Uterus (tissue), 4 donors: Measurements from ENCODE around the gene S100A11. TPM values are rescaled to one million over a fixed set of nuclear protein-coding genes. Genes with fewer than 3 reads are reported as not detected.

ENCODE experiments used
- DNase-seq, 2 donors: peaks; one replicate each; pipeline ENCODE4 v3.0.0-alpha.2; 2019 to 2020
- H3K27ac ChIP-seq, 2 donors: fragments of 200-600 bp; sonication (generic); 1 replicate in 1 of 2; 2 replicates in 1 of 2; pipeline ENCODE4 v1.5.1; 2016 to 2018
- H3K27me3 ChIP-seq, 2 donors: fragments of 200-600 bp; sonication (generic); one replicate each; pipeline ENCODE4 v1.5.1; 2018 to 2019; ENCODE audit warnings: control low read depth in 1 of 2
- H3K36me3 ChIP-seq, 2 donors: fragments of 200-600 bp; sonication (generic); one replicate each; pipeline ENCODE4 v1.5.1; 2019; ENCODE audit warnings: control low read depth in 1 of 2
- H3K4me1 ChIP-seq, 2 donors: fragments of 200-600 bp; sonication (generic); one replicate each; pipeline ENCODE4 v1.5.1; 2018 to 2019; ENCODE audit warnings: control low read depth in 1 of 2
- H3K4me3 ChIP-seq, 2 donors: fragments of 200-600 bp; sonication (generic); 1 replicate in 1 of 2; 2 replicates in 1 of 2; pipeline ENCODE4 v1.5.1; 2018 to 2019; ENCODE audit warnings: mild to moderate bottlenecking in 1 of 2
- H3K9me3 ChIP-seq, 2 donors: fragments of 200-600 bp; sonication (generic); one replicate each; pipeline ENCODE4 v1.5.1; 2019; ENCODE audit warnings: control low read depth in 1 of 2
- CTCF ChIP-seq, 4 experiments: fragments of 200-600 bp in 2 of 4; fragments of 450-650 bp in 2 of 4; sonication (generic) in 2 of 4; IDR thresholded peaks; one replicate each; pipeline ENCODE4 v1.5.1; 2016 to 2019; ENCODE audit warnings: antibody characterized with exemption in 4 of 4, mild to moderate bottlenecking in 2 of 4, moderate library complexity in 1 of 4
- POLR2A ChIP-seq, 2 donors: fragments of 450-650 bp; IDR thresholded peaks; one replicate each; pipeline ENCODE4 v1.6.1; 2016; ENCODE audit warnings: antibody characterized with exemption in 2 of 2, mild to moderate bottlenecking in 1 of 2, moderate library complexity in 1 of 2
- intact Hi-C: fragments of 100-400 bp; cut with DNase I; formaldehyde crosslinking; loops from one replicate; pipeline ENCODE4 v1.15.1; 2023; ENCODE audit warnings: low total_unique reads
- total RNA-seq, 4 donors: library from RNA; depleted of rRNA in 3 of 4; stranded (reverse); fragments of >200 nt in 3 of 4; gene quantifications; one replicate each; pipeline versions ENCODE4 v1.1.0 to v1.2.4, GENCODE V29; 2014 to 2023
- donor health status: DM: yes; HTN: yes; CAD: no.

The S100A11 gene
- total RNA-seq, 4 donors from 2014 or later, result 14.9 to 321 (median 146) TPM

- Histone ChIP-seq H3K27ac (peak overlapping the region; percentile 90 to 91), H3K4me1 (peaks cover 0 to 5% of the 10 kb centered on the region in 2 donors), H3K27me3 (no peaks in the 10 kb centered on the region), H3K36me3 (no peaks in the 10 kb centered on the region), H3K4me3 (no peak overlapping the region), H3K9me3 (no peaks in the 10 kb centered on the region)
- TF ChIP-seq POLR2A (IDR thresholded peaks at IDR 0.05) (no peak), CTCF (IDR thresholded peaks at IDR 0.05) (no peak)
- no peak for DNase-seq
- intact Hi-C loops, result no loop called here
These were observed 2.5 kb downstream of the S100A11 start for GRCh38 chr1:152034324-152034653.

GRCh38 chr1:152029929-152030211 is 6.9 kb downstream of the S100A11 start:
- no peak overlapping the region for H3K27ac ChIP-seq
- H3K4me3 ChIP-seq, result no peak overlapping the region
- H3K9me3 ChIP-seq, result no peaks in the 10 kb centered on the region
- intact Hi-C loops, result no loop called here
- peaks cover 0 to 4% of the 10 kb centered on the region in 2 donors for H3K4me1 ChIP-seq
- no peaks in the 10 kb centered on the region for H3K27me3 ChIP-seq
- no peaks in the 10 kb centered on the region for H3K36me3 ChIP-seq
- TF ChIP-seq CTCF (IDR thresholded peaks at IDR 0.05) (no peak), POLR2A (IDR thresholded peaks at IDR 0.05) (no peak)
- DNase-seq, result no peak

GRCh38 chr1:152029144-152029928 is 7.5 kb downstream of the S100A11 start:
- no peak for TF ChIP-seq POLR2A (IDR thresholded peaks at IDR 0.05)
- TF ChIP-seq CTCF (IDR thresholded peaks at IDR 0.05), result no peak
- H3K9me3 ChIP-seq, result no peaks in the 10 kb centered on the region
- intact Hi-C loops, result no loop called here
- no peak overlapping the region for H3K27ac ChIP-seq
- no peak overlapping the region for H3K4me3 ChIP-seq
- H3K36me3 ChIP-seq, result no peaks in the 10 kb centered on the region
- DNase-seq, result no peak
- H3K27me3 ChIP-seq, result no peaks in the 10 kb centered on the region
- no peaks in the 10 kb centered on the region for H3K4me1 ChIP-seq

GRCh38 chr1:152026895-152027294 is 9.9 kb downstream of the S100A11 start:
- no peak overlapping the region for H3K27ac ChIP-seq
- no peaks in the 10 kb centered on the region for H3K4me1 ChIP-seq
- TF ChIP-seq POLR2A (IDR thresholded peaks at IDR 0.05) (no peak), CTCF (IDR thresholded peaks at IDR 0.05) (no peak)
- no peaks in the 10 kb centered on the region for H3K36me3 ChIP-seq
- intact Hi-C loops, result no loop called here
- no peaks in the 10 kb centered on the region for H3K9me3 ChIP-seq
- no peak for DNase-seq
- H3K27me3 ChIP-seq, result no peaks in the 10 kb centered on the region
- H3K4me3 ChIP-seq, result no peak overlapping the region

- Histone ChIP-seq H3K4me1 (no peaks in the 10 kb centered on the region), H3K27ac (no peak overlapping the region), H3K4me3 (no peak overlapping the region), H3K27me3 (no peaks in the 10 kb centered on the region), H3K9me3 (no peaks in the 10 kb centered on the region), H3K36me3 (no peaks in the 10 kb centered on the region)
- DNase-seq, result no peak
- TF ChIP-seq CTCF (IDR thresholded peaks at IDR 0.05), result no peak
- TF ChIP-seq POLR2A (IDR thresholded peaks at IDR 0.05), result no peak
- intact Hi-C loops, result no loop called here
These were observed 12.6 kb downstream of the S100A11 start for GRCh38 chr1:152024223-152024622.
